NCI-H82 treated with DMSO at 0.1 percent for 48 hours (cell line): Measurements from ENCODE around the gene CDX1.

Experiments used
- DNase-seq: peaks from one replicate; lab custom pipeline; 2025; ENCODE audit not compliant: unreplicated experiment; lab: John Stamatoyannopoulos, UW

CDX1 gene

DNA sequence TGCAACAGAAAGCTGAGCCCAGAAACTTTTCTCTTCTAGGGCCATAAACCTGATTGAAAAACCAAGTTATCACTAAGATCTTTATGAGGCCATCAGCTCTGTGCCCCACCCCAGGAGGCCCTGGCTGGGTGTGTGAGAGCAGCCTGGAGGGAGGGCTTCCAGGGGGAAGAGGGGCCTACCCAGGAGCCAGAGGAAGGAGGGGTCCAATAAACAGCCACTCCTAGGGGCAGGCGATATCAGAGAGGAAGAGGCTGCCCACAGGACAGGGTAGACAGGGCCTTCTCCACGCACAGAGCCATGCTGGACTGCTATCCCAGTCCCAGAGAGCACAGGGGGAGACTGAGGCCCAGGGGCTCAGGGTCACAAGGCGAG lies 4.5 kb upstream of the CDX1 start:
- no peak for DNase-seq

DNA sequence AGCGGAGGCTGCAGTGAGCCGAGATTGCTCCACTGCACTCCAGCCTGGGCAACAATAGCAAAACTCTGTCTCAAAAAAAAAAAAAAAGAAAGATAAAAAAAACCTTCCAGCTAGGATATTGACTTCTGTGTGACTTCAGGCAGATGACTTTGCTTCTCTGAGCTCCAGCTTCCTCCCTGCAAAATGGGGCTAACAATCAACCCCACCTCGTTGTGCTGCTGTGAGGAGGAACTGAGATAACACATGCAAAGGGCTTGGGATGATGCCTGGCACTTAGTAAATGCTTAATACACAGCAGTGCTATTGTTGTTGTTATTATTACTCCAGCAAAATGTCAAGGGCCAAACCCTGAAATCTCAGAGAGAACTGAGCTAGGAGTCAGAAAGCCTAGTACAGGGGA lies 3.5 kb upstream of the CDX1 start:
- no peak for DNase-seq

DNA sequence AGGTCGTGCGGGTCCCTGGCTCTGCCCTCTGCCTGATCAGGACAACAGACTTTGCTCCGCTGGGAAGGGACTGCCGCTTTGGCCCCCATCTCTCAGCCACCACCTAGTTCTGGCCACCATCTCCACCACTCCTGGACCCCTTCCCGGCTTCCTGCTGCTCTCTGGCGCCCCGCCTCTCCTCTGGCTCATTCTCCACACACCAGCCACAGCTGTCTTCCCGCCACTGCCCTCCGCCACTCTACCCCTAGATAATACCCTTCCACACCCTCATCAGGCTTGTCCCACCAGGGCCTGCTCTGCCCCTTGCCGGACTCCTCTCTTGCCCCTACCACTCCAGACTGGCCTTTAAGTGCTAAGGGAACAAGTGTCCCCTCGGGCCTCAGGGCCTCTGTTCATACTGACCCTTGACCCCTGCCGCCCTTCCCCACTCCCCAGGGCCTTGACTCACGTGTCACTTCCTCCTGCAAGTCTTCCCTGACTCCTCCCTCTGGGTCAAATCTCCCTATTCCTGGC lies 3.0 kb upstream of the CDX1 start:
- no peak for DNase-seq

DNA sequence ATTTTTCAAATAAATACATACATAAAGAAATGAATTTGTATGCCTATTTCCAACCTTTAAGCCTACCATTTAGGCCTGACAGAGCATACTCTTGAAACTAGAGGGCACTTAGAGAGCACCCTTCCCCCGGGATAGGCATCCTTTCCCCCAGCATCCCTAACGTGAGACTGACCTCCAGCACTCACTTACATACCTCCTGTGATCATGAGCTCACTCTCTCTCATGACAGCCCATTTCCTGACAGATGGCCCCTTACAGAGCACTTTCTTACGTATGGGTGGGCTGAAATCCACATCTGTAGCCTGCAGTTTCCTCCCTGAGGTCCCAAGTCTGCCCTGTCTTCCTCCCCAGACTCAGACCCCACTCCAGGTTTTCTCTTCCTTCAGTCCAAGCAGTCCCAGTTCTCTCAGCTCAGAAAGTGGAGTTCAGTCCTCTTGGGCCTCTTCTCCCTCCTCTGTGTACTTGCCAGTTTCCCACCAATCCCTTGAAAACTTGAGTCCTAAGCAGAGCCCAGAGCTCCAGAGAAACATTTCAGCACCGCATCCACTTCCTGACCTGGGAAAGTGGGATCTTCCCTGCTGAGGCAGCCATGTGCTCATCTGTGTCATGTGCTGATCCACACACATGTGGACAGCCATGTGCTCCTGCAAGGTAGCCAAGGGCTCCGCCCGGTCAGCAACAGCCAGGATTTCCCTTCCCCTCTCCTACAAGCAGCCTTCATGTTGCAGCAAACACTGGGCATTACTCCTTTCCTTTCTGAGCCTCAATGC lies 2.2 kb upstream of the CDX1 start:
- no peak for DNase-seq

DNA sequence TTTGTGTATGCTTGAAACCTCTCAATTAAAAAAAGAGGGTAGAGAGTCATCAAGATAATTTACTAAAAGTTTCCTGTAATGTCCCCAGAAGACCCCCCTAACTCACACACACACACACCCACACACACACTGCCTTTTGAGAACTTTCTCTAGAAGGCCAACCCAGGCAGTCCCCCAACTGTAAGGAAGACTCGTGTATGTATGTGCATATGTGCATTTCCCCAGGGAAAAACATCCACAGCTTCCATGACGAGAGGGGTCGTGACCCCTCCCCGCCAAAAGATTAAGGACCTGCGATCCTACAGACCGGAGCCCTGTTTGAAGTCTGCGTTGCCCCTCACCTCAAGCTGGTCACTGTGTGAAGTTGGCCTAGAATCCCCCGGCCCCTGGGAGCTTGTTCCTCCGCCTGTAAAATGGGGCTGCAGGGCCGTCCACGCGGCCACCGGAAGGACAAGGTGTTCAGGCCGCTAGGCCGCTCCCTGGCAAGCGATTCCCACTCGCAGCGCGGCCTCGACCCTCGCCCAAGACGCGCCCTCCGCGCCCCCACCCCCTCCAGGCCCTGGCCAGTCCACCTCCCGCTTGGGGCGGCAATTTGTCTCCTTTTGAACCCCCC lies 435 bp upstream of the CDX1 start:
- DNase-seq, result no peak

DNA sequence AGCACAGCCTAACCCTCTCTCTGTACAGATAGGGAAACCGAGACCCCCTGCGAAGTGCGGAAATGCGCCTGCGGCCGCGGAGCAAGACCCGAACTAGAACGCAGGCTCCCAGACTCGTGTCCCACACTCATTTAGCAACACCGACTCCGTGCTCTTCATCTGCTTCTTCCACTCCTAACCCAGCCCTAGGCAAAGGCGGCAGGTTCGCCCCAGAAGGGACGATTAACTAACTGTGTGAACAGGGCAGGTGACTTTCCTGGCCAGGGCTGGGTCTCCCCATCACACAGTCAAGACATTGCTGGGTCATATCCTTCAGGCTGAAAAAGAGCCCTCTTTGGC lies 903 bp downstream of the CDX1 start:
- DNase-seq, result no peak

DNA sequence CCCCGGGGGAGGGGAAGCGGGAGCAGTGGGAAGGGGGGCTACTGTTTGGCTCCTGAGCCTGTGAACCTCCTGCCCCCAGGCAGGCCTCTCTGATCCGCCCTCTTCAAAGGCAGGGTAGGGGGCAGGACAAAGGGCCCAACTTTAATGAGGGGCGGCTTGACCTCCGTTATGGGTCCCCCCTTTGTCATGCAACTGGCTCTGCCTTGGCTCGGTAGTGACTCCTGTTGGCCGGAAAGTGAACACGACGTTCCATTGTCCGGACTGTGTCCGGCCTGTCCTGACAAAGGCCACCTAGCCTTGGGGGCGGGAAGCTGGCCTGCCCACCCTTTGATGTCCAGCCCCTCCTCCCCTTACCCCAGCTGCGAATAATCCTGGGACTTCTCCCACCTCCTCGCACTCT lies 1.3 kb downstream of the CDX1 start:
- no peak for DNase-seq

DNA sequence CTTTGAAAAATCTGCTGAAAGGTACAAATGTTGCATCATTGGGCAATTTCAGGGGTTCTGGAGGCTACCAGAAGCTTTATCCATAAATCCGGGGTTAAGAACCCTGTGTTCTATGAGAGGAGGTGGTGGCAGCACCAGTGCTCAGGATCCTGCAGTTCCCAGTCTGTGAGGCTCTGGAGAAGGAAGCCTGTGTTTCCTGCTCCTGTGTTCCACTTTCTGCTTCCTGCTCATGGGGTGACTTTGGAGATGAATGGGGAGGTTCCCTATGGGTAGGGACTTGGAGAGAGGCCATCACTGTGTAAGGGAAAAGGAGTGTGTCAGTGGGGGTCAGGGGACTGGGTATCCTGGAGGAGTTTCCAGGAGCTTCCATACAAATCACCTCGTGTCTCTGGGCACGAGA lies 2.3 kb downstream of the CDX1 start:
- DNase-seq, result no peak

DNA sequence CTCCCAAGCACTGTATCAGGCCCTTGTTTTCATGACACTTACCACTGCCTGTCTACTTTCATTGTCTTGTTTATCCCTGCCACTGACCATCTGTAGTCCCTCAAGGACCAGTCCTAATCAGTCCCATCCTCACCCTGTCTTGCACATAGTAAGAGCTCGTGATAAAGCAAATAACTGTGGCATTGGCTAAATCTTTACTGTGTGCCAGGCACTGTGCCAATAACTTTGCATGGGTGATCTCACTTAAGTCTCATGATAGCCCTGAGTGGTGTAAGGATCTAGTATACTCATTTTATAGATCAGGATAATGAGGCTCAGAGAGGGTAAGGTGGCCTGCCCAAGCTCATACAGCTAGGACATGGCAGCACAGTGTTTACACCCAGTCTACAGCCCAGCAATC lies 5.6 kb downstream of the CDX1 start:
- no peak for DNase-seq

DNA sequence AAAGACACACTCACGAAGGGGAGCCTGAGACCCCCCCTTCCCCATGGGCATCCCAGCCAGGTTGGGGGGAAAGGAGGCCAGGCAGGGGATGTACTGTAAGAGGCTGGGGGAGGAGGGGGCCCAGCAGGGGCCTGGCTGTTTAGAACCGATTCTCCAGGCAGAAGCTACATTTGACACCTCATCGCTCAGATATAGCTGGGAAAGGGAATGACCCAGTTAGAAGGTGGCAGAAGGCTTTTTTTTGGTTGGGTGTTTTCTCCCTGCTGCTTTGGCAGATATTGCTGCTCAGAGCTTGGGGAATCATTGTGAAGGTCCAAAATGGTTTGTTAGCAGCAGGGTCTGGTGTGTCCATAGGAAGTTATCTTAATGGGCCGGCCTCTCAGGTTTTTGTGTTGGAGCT lies 6.0 kb downstream of the CDX1 start:
- no peak for DNase-seq

DNA sequence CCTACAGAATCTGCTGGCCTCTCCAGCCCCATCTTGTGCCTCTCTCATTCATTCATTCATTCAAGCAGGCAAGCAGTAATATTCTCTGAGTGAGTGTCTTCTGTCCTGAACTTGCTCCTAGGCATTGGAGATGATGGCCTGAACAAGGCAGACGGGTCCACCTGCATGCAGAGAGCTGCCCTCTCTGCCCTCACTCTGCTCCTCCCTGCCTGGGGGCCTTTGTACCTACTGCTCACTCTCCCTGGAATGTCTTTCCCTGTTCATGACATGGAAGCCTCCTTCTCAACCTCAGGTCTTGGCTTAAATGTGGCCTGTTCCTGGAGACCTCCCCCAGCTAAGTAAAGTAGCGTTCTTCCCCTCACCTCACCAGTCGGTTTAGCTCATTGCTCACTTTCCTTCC lies 6.6 kb downstream of the CDX1 start:
- no peak for DNase-seq

DNA sequence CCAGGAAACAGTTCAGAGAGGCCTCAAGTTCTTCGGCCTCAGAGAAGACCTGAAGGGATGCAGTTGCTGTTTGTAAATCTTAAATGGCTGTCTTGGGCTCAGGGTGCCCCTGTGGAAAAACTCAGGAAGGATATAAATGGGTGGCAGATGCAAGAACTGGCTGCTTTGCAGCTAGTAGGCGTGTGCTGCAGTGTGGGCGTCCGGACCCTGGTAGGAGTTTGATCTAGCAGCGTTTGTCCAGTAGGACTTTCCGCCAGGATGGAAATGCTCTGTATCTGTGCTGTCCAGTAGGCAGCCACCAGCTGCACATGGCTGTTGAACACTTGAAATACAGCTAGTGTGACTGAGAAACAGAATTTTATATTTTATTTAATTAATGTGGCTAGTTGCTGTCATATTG lies 7.7 kb downstream of the CDX1 start:
- no peak for DNase-seq

DNA sequence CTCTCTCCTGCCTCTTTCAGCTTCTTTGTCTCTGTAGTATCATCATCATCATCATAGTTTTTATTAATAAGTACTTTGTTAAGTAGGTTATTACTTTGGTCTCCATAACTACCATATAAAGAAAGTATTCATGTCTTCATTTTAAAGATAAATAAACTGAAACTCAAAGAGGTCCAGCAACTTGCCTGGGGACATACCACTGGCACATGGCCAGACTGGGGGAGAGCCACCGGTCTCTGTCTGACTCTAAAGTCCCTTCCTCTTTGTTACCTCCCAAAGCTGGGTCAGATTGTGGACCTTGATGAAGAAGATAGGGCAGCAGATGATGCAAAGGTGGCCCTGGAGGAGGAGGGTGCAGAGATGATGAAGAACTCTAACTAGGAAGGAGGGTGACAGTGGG lies 8.5 kb downstream of the CDX1 start:
- DNase-seq, result no peak

DNA sequence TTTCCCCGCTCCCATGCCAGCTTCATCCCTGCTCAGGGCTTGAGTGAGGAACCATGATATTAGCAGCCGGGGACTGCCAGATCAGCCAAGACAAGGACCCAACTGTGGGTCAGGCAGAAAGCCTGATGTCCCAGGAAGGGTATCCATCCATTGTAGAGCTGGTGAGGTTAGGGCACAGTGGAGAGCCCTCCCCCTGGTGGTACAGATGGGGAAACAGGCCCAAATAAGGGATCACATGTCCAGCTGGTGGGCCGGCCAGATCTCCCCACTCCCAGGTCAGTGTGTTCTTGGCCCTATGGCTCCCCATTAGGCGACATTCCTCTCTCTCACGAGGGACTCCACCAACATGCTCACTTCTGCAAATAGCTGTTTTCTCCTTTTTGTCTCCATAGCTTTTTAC lies 9.0 kb downstream of the CDX1 start:
- no peak for DNase-seq

DNA sequence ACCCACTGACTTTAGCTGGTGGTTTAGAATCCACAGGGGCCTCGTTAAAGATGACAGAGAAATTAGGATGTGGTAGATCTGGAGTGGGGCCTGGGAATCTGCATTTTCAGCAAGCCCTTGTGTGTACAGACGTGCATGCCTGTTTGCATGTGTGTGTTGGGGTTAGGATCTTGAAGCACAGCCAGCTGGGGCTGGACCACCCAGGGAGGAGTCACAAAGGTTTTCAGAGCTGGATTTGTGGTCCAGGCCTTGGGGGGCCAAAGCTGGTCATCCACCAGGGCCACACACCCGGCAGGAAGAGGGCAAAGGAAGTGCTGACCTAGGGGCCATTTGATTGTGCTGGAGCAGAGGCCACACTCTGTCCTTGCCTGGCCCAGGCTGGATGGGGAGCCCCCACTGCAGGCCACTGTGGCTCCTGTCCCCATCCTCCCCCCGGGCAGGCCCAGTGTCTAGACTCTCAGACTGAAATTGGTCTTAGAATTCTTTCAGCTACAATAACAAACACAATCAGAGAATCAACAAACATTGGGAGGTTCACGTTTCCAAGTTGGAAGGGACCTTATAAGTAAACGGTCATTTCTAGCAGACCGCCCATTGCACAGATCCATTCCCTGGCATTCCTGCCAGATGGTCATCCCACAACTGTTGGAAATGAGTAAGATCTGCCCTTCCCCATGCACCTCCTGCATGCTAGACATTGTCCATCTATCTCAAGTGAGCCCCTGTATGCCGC lies 10.3 kb downstream of the CDX1 start:
- DNase-seq, result no peak

DNA sequence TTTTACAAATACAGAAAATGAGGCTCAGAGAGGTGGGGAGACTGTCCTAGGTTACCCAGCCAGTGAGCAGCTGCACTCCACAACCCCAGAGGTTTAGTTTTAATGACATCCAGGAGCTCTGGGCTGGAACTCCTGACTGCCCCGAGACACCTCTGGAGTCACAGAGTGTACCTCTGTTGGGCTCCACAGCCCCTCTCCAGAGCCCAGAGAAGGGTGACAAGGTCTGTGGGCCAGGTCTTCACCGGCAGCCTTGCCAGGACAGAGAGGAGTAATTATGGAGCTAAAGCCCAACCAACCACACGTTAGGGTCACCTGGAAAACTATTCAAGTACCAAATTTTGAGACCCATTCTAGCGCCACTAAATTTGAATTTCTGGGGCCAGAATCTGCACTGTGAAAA lies 11.1 kb downstream of the CDX1 start:
- DNase-seq, result no peak

DNA sequence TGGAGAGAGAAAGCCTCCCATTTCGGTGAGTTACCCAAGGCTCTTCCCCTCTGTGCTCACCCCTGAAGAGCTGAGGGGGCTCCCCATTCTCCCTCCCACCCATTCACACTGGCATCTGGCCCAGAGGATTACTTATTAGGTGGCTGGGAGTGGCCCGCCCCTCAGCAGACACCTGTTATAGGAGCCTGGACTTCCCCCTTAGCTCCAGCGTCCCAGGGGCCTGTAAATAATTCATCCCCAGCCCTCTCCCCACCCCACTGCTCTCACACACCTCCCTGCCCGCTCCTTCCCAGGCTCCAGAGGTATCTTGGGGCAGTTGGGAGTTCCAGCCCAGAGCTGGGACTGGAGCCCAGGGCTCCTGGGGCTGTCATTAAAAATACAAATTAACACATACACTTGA lies 11.7 kb downstream of the CDX1 start:
- no peak for DNase-seq

DNA sequence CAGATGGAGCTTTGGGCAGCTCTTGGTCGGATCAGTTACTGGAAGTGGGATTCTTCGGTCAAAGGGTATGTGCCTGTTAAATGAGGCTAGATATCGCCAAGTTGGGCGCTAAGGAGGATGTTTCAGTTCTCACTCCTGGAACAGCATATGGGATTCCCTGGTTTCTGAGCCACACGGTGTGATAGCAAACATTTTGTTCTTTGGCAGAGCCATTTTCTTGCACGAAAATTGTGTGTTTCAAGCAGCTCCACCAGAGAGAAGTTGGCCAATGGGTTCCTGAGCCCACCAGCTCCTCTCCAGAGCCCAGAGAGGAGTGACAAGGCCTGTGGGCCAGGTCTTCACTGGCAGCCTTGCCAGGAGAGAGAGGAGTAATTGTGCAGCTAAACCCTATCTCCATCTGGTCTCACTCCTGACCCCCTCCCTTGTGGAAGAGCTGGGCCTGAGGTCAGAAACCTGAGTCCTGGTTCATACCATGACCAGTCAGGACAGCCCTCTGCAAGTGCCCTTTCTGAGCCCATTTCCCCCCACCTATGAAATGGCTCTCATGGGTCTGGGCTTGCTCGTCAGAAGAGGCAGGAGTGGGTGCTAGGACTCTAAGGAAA lies 12.5 kb downstream of the CDX1 start:
- no peak for DNase-seq

DNA sequence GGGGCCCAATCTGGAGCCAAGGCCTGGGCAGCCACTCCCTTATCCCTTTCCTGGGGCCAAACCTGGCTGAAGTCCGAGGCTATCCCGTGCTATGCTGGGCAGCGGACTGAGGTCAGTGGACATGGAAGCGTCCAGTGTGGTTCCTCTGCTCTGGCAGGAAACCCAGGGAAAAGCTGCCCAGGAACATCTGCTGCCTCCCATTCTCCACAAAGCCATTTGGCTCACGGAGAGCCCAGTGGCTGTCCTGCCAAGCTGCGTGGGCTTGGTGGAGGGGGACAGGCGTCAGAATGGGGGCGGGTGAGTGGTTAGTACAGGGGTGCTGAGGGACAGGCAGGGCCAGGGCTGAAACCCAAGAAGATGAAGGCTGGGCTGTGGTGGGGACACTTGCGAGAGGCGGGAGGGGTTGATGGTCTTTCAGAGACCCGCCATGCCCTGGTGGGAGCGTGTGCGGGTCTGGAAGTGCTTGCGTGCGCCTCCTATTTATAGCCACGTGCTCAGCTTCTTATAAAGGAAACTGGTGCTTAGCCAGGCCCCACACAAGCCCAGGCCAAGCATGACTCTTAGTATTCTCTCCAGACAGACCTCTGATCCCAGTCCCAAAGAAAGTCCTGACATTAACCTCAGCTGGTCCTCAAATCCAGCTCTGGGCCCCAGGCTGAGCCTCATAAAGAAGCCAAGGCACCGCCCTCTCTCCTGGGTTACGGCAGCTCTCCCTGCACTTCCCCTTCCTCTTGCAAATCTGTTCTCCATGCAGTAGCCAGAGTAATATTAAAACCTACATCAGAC lies 13.9 kb downstream of the CDX1 start:
- DNase-seq, result no peak

DNA sequence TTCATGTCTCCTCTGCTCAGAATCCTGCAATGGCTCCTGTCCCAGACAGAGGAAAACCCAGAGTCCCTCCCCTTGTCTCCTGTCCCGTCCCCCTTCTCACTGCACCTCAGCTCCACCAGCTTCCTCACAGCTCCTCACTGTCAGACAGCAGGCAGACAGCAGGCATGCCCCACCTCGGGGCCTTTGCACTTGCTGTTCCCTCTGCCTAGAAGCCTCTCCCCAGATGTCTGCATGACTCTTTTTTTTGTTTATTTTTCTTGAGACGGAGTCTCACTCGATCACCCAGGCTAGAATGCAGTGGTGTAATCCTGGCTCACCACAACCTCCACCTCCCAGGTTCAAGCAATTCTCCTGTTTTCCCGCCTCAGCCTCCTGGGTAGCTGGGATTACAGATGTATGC lies 14.4 kb downstream of the CDX1 start:
- no peak for DNase-seq
